Lower lobe of right lung (tissue), 2 donors: ENCODE measurements around the gene ROR1. TPM values are rescaled to one million over a fixed set of nuclear protein-coding genes. Genes with fewer than 3 reads are reported as not detected.

ENCODE experiments used
- ATAC-seq, 2 donors: fragments of 200-7000 bp; cut with Tn5 transposase; one replicate each; pipeline ENCODE4 v1.9.1; 2020 to 2022; ENCODE audit warnings: mild to moderate bottlenecking in 2 of 2, moderate library complexity in 2 of 2
- DNase-seq: peaks from one replicate; pipeline ENCODE4 v3.0.0-alpha.2; 2020
- H3K27ac ChIP-seq: fragments of 200-600 bp; one replicate; pipeline ENCODE4 v1.8.0; 2022
- H3K27me3 ChIP-seq: fragments of 200-600 bp; one replicate; pipeline ENCODE4 v1.8.0; 2022; ENCODE audit warnings: low read depth
- H3K36me3 ChIP-seq: fragments of 200-600 bp; one replicate; pipeline ENCODE4 v1.8.0; 2022; ENCODE audit warnings: mild to moderate bottlenecking
- H3K4me1 ChIP-seq: fragments of 200-600 bp; one replicate; pipeline ENCODE4 v1.8.0; 2022
- H3K4me3 ChIP-seq: fragments of 200-600 bp; one replicate; pipeline ENCODE4 v1.8.0; 2022; ENCODE audit warnings: mild to moderate bottlenecking
- H3K9me3 ChIP-seq: fragments of 200-600 bp; one replicate; pipeline ENCODE4 v1.8.0; 2022
- intact Hi-C: fragments of 100-400 bp; cut with DNase I; formaldehyde crosslinking; loops from one replicate; pipeline ENCODE4 v1.11.0; 2022
- total RNA-seq: library from RNA; stranded (reverse); fragmentation: NEBNext Ultra II Directional; extraction: Animal tissue kit (Norgen Biotek cat#: 25700); gene quantifications from one replicate; pipeline ENCODE4 v1.2.1, GENCODE V29; 2021
- TF ChIP-seq, protein P1 (sequence below): fragments of 200-600 bp; IDR thresholded peaks from one replicate; pipeline ENCODE4 v1.8.0; 2022; ENCODE audit warnings: antibody characterized with exemption, mild to moderate bottlenecking
- donor health status: DM: no; HTN: yes; CAD: no; lungs with severe emphysema.

The ROR1 gene
- total RNA-seq, 1 donor from 2014 or later = 15.8 TPM

DNA sequence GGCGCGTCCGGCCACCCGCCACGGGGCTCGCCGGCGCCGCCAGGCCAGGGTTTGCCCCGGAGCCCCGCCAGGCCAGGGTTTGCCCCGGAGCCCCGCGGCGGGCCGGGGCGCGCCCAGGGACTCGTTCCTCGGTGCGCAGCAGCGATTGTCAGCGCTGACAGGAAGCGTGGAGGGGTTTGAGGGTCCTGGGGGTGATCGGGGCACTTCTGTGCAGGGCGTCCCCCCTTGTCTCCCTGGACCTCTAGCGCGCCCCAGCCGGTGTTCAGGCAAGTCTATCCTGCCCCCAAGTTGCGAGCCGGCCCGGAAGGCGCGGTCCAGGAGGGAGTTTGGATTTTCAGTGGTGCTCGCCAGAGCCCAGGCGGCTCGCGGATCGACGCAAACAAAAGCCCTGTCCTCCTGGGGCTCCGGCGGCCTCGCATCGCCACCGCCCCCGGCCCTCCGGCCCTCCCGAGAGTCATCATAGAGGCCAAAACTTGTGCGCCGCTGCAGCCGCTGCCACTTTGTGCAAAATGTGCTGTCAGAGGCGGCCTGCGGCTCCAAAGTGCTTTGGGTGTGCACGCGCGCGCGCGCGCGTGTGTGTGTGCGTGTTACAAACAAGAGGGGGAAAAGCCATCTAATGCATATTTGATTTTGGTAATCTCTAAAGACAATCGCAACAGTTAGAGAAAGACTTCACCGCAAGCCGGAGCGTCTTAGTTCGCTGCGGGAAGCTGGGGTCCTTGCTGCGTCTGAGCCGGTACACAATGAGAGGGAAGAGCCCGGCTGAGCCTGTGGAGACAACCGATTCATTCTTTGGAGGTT is 1.0 kb downstream of the ROR1 start:
- H3K27ac ChIP-seq = peak overlapping the region; percentile 78
- no peaks in the 10 kb centered on the region for H3K36me3 ChIP-seq
- ATAC-seq (peak; percentile 30 to 32), DNase-seq (peak; percentile 59)
- TF ChIP-seq, protein P1, sequence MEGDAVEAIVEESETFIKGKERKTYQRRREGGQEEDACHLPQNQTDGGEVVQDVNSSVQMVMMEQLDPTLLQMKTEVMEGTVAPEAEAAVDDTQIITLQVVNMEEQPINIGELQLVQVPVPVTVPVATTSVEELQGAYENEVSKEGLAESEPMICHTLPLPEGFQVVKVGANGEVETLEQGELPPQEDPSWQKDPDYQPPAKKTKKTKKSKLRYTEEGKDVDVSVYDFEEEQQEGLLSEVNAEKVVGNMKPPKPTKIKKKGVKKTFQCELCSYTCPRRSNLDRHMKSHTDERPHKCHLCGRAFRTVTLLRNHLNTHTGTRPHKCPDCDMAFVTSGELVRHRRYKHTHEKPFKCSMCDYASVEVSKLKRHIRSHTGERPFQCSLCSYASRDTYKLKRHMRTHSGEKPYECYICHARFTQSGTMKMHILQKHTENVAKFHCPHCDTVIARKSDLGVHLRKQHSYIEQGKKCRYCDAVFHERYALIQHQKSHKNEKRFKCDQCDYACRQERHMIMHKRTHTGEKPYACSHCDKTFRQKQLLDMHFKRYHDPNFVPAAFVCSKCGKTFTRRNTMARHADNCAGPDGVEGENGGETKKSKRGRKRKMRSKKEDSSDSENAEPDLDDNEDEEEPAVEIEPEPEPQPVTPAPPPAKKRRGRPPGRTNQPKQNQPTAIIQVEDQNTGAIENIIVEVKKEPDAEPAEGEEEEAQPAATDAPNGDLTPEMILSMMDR = no peak
- H3K4me1 ChIP-seq = peaks cover 12% of the 10 kb centered on the region
- H3K27me3 ChIP-seq = peaks cover 20% of the 10 kb centered on the region
- intact Hi-C loops = no loop called here
- peak overlapping the region; percentile 69 for H3K4me3 ChIP-seq
- H3K9me3 ChIP-seq = no peaks in the 10 kb centered on the region

DNA sequence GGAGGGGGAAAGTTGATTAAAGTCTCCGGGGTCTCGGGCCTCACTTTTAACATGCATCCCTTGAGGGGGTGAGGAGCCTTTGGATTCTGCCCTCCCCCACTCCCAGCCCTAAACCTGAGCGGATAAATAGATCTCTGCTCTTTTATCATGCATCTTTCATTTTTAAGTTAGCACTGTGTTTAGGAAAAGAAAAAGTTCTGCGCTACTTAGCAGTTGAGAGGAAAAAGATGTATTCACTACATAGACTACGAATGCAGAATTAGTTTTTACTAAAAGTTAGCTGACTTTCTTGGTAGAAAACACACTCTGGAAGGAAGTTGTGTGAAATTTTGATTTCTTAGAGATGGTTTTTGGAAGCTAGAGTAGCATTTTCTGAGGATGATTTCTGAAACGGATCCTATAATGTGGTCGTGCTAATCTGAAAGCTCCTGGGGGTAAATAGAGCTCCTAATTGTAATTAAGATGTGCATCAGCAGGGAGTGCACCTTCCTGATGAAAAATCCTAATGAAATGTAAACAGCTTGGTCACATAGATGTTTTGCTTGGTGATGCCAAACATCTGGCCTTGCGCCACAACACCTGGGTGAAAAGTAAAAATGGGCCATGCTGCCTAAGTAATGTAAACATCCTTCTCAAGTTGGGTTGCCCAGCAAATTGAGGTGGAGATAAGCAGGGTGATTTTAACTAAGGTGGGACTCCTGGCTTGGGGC is 1.8 kb downstream of the ROR1 start:
- peaks cover 20% of the 10 kb centered on the region for H3K27me3 ChIP-seq
- intact Hi-C loops = no loop called here
- TF ChIP-seq, protein P1 = no peak
- no peaks in the 10 kb centered on the region for H3K36me3 ChIP-seq
- peak overlapping the region; percentile 69 for H3K4me3 ChIP-seq
- H3K27ac ChIP-seq = peak overlapping the region; percentile 78
- DNase-seq = no peak
- no peak for ATAC-seq
- H3K9me3 ChIP-seq = no peaks in the 10 kb centered on the region
- H3K4me1 ChIP-seq = peaks cover 12% of the 10 kb centered on the region

DNA sequence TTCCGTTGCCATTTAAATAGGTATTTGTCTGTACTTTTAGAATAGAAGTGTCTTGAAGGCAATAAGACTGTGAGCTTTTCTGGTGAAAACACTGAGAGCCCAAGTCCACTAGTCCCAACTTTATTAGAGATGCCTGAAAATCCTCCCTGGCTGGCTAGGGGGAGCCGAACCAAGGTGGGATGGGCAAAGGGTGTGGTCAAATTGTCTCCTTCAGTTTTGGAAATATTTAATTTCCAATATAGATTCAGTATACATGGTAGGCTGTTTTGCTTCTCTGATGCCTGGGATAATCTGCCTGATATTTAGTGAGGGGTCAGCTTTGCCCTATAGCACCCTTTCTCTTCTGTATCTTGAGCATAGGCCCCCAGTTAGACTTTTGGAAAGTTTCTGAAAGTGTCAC is 3.5 kb downstream of the ROR1 start:
- Histone ChIP-seq H3K27ac (no peak overlapping the region), H3K4me1 (peaks cover 12% of the 10 kb centered on the region), H3K9me3 (no peaks in the 10 kb centered on the region), H3K27me3 (peaks cover 20% of the 10 kb centered on the region), H3K4me3 (no peak overlapping the region), H3K36me3 (no peaks in the 10 kb centered on the region)
- intact Hi-C loops = no loop called here
- TF ChIP-seq, protein P1 = no peak
- DNase-seq (no peak), ATAC-seq (no peak)

DNA sequence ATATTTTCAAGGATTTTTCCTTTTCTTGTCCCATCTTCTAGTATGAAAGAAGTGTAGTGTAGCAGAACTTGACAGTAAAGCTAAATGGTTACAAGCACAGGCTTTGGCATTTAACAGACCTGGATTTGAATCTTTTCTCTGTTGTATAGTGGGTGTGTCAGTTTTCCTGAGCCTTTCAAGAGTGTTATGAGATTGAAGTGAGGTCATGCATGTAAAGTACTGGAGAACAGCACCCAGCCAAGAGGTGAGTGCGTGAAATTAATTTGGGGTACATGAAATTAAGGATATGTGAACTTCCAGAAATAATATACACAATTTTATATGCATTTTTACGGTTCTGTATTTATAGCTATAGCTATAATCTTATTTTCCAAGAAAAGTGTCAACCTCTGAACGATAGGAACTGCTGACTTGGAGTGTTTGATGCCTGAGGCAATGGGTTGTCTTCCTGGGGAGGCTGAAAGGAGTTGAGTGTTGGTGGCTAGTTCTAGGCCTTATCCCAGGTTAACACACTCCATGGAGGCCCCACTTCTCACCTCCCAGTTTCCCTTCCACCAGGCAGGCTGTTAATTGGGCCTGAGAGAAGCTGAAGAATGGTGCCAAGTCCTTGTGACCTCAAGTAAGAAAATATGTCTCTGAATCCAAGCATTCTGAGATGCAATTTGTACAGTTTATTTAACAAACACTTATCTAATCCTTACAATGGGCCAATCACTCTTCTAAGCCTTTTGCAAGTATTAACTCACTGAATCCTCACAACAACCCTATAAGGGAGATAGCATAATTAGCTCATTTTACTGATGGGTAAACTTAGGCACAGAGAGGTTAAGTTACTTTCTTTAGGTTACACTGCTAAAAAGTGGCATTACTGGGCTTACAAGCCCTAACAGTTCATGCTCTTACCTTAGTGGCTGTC is 4.4 kb downstream of the ROR1 start:
- intact Hi-C loops = no loop called here
- Histone ChIP-seq H3K4me1 (peaks cover 12% of the 10 kb centered on the region), H3K27ac (no peak overlapping the region), H3K9me3 (no peaks in the 10 kb centered on the region), H3K27me3 (peaks cover 16% of the 10 kb centered on the region), H3K36me3 (no peaks in the 10 kb centered on the region), H3K4me3 (no peak overlapping the region)
- ATAC-seq (no peak), DNase-seq (no peak)
- TF ChIP-seq, protein P1 = no peak
